NCI-H2107 (cell line): Measurements from ENCODE around the gene CLDND2.

Experiments used
- DNase-seq: peaks from one replicate; lab custom pipeline; 2025; lab: John Stamatoyannopoulos, UW

CLDND2 gene

GRCh38 chr19:51330366-51330765 is 38.4 kb downstream of the CLDND2 start:
- no peak for DNase-seq

DNA sequence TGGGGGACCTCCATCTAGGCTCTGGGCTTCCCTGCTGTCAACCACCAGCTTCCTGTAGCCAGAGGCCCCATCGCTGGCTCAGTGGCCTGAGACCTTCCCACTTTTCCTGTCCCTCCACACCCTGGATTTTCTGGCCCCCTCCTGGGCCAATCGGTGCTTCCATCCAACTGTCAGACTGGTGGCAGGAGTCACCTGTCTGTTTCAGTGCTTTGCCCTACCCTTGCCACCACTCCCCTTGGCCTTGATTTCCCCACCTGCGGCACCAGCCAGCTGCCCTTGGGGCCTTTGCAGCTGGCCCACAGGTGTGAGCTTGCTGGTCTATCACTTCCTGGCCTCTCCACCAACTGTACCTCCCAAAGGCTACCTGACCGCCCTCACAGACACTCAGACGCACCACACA is 39.4 kb downstream of the CLDND2 start:
- DNase-seq, result no peak

DNA sequence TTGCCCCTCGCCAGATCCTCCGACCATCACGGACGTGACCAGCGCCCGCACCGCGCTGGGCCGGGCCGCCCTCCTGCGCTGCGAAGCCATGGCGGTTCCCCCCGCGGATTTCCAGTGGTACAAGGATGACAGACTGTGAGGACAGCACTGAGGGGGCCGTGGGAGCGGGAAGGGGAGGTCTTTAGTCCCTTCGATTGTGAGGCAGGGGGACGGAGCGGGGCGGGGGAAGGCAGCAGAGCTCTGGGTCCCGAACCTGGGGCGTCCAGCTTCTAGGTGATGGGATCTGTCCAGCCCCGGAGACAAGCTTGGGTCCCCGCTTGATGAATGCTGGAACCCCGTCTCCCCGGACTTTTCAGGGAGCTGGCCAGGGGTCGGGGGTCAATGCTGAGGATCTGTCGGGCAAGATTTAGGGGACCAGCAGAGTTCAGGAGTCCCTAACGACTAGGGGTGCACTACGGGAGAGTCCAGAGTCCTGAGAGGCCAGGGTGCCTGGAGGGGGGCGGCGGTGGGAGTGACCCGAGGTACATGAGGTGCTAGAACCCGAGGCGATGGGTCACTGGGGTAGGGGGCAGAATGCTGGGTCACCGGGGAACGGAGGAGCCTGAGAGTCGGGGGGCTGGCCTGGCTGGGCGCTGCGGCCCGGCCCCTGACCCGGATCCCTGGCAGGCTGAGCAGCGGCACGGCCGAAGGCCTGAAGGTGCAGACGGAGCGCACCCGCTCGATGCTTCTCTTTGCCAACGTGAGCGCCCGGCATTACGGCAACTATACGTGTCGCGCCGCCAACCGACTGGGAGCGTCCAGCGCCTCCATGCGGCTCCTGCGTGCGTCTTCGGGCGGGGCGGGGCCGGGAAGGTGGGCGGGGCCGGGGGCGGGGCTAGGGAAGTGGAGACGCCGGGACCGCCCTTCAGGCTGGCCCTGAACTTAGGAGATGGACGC is 41.5 kb downstream of the CLDND2 start:
- DNase-seq, result no peak

- DNase-seq, result no peak
Measured at GRCh38 chr19:51326216-51327065, 42.4 kb downstream of the CLDND2 start.

- DNase-seq, result no peak
Measured at GRCh38 chr19:51325161-51325976, 43.4 kb downstream of the CLDND2 start.

DNA sequence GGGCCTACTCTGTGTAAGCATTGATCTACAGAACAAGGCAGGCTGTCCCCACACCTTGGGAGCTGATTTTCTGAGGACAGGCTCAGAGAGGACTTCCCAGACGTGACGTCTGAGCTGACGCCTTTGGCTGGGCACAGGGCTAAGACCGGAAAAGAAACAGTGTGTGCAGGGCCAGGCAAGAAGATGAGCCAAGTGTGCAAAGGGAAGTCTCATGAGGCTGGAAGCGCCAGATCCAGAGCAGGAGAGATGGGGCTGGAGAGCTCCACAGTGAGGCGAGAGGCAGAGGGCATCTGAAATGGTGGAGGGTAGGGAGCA is 44.7 kb downstream of the CLDND2 start:
- no peak for DNase-seq

- DNase-seq, result no peak
Measured at GRCh38 chr19:51323481-51324166, 45.2 kb downstream of the CLDND2 start.

DNA sequence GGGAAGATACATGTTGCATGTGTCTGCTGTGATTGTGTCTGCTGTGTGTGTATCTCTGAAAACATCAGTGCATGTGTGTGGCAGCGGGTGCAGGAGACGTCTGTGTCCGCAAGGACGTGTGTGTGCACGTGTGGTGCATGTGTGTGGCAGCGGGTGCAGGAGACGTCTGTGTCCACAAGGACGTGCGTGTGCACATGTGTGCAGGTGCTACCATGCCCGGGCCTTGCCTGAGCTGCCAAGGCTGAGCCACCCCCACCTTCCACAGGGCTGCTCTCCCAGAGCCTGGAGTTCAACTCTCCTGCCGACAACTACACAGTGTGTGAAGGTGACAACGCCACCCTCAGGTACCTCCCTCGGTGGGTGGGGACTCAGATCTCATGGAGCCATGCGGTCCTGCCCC is 47.0 kb downstream of the CLDND2 start:
- DNase-seq, result no peak

GRCh38 chr19:51320280-51320657 is 48.5 kb downstream of the CLDND2 start:
- no peak for DNase-seq

- no peak for DNase-seq
Measured at GRCh38 chr19:51319649-51320279, 49.0 kb downstream of the CLDND2 start.

- DNase-seq, result no peak
Measured at GRCh38 chr19:51318687-51319648, 49.8 kb downstream of the CLDND2 start.

DNA sequence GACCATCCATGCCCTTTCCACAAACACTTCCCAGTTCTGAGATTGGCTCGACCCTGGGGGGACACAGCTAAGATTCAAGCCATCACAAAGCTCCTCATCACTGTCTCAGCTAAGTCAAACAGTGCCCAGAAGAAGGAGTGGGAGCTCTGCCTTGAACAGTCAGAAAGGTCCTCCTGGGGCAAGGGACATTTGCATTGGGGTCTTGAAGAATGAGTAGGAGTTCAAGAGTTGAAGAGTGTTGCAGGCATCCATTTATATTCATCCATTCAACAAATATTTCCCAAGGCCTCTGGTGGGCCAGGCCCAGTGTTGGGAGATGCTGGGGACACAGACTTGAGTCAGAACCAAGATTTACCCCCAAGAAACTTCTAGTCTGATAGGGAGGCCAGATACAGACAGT is 50.8 kb downstream of the CLDND2 start:
- DNase-seq, result no peak

DNA sequence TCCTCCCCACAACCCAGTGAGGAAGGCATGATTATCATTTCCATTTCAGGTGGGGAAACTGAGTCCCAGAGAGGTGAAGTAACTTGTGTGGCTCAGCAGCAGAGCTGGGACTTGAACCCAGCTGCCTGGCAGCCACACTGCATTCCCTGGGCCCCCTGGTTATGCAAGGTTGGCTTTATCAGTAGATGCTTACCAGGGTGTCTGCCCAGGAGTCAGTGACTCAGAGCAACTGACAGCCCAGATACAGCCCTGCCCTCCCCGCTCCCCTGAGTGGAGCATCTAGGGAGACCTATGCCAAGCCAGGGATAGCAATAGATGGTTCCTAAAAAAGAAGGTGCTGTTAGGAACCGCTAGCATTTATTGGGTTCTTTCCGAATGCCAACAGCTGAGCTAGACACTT is 51.4 kb downstream of the CLDND2 start:
- no peak for DNase-seq
